Osteoblast (primary cell): ENCODE data around the gene B3GNT9. TPM values are rescaled to one million over a fixed set of nuclear protein-coding genes. Genes with fewer than 3 reads are reported as not detected.

Source experiments
- DNase-seq: peaks from one replicate; pipeline ENCODE4 v3.0.0; 2011; ENCODE audit warnings: low spot score, mixed read lengths; ENCODE audit not compliant: insufficient read length; ENCODE audit errors: missing footprints
- H2AFZ ChIP-seq: 2 replicates; pipeline ENCODE4 v1.6.0; 2011; ENCODE audit warnings: mild to moderate bottlenecking, low read length
- H3K27ac ChIP-seq: 2 replicates; pipeline ENCODE4 v1.5.1; 2011; ENCODE audit warnings: mild to moderate bottlenecking, low read depth, low read length, moderate library complexity
- H3K27me3 ChIP-seq: 2 replicates; pipeline ENCODE4 v1.6.0; 2012; ENCODE audit warnings: mild to moderate bottlenecking, control low read depth, inconsistent platforms, low read length, moderate library complexity; ENCODE audit not compliant: insufficient read depth
- H3K36me3 ChIP-seq: 2 replicates; pipeline ENCODE4 v1.5.1; 2011; ENCODE audit warnings: mild to moderate bottlenecking, low read length, control low read depth, moderate library complexity; ENCODE audit not compliant: insufficient read depth
- H3K4me1 ChIP-seq: 2 replicates; pipeline ENCODE4 v1.5.1; 2011; ENCODE audit warnings: mild to moderate bottlenecking, low read length, control low read depth, moderate library complexity; ENCODE audit not compliant: insufficient read depth
- H3K4me2 ChIP-seq: 2 replicates; pipeline ENCODE4 v1.6.0; 2011; ENCODE audit warnings: mild to moderate bottlenecking, low read length; ENCODE audit not compliant: insufficient read depth
- H3K4me3 ChIP-seq: fragments of 200-600 bp; sonication (generic); 3 replicates; pipeline ENCODE4 v1.5.1; 2012; ENCODE audit warnings: mild to moderate bottlenecking, low read length, inconsistent platforms; ENCODE audit not compliant: insufficient read depth
- H3K79me2 ChIP-seq: 2 replicates; pipeline ENCODE4 v1.6.0; 2012; ENCODE audit warnings: mild to moderate bottlenecking, low read length, control low read depth, inconsistent platforms; ENCODE audit not compliant: insufficient read depth
- H3K9me3 ChIP-seq: 2 replicates; pipeline ENCODE4 v1.5.1; 2011; ENCODE audit warnings: low read depth, low read length, control low read depth
- H4K20me1 ChIP-seq: 2 replicates; pipeline ENCODE4 v1.6.0; 2012; ENCODE audit warnings: mild to moderate bottlenecking, low read length, control low read depth; ENCODE audit not compliant: insufficient read depth
- CTCF ChIP-seq: IDR thresholded peaks from 2 replicates; pipeline ENCODE4 v1.5.1; 2011; ENCODE audit warnings: mild to moderate bottlenecking, low read depth, low read length, moderate library complexity; ENCODE audit errors: extremely low read depth
- total RNA-seq: library from RNA; depleted of rRNA; stranded (reverse); fragments of >200 nt; gene quantifications from 2 replicates; pipeline ENCODE4 v1.2.3, GENCODE V29; 2012

The B3GNT9 gene
- total RNA-seq, 1 donor = 58.6 TPM

DNA sequence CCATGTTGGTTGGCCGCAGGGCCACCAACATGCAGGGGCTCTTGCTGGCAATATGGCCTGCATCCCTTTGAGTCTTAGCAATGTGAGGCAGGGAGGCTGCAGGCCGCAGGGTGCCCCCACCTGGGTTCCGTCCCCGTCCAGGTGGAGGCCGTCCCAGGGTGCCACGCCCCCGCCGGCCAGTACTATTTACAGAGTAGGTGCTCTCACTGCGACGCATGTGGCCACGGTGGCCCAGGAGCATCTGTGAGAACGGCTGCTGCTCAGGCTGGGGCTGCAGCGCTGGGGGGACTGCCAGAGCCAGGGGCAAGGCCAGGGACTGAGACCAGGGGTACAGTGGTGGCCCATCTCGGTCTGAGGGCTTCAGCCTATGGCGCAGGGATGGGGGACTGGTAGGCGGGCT lies 29.4 kb upstream of the B3GNT9 start:
- H3K27me3 ChIP-seq = no peaks in the 10 kb centered on the region
- H4K20me1 ChIP-seq = peaks cover 38% of the 10 kb centered on the region
- no peak overlapping the region for H3K4me2 ChIP-seq
- TF ChIP-seq CTCF = no peak
- peaks cover 11% of the 10 kb centered on the region for H3K79me2 ChIP-seq
- no peak for DNase-seq
- H3K9me3 ChIP-seq = no peaks in the 10 kb centered on the region
- no peaks in the 10 kb centered on the region for H3K36me3 ChIP-seq
- no peak overlapping the region for H2AFZ ChIP-seq
- H3K4me3 ChIP-seq = no peak overlapping the region
- no peak overlapping the region for H3K27ac ChIP-seq
- peaks cover 29% of the 10 kb centered on the region for H3K4me1 ChIP-seq

DNA sequence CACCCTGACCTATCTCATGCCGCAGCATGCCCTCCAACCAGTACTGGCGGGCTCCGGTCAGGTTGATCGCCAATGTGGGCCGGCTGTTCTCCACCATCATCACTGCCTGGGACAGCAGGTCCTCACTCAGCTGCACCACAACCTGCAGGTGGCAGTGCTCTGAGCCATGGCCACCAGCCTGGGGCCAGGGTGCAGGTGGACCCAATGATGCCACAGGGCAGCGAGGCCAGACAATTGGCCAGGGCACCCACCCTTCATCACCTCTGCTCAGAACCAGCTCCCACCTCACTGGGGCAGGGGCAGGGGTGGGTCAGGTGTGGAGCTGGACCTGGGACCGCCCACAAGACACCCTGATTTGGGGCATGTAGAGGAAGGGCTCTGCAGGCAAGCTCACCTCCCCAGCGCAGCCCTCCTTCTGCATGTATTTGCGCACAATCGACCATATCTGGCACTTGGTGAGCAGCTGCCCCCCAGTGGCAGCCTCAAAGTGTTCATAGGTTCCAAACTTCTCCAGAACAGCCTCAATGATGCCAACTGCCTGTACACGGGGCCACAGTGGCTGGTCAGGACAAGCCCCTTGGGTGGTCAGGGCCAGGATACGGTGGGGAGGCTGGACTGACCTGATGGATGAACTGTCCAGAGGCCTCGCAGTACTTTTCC lies 28.8 kb upstream of the B3GNT9 start:
- peak; percentile 20 for TF ChIP-seq CTCF
- Histone ChIP-seq H3K4me3 (no peak overlapping the region), H2AFZ (no peak overlapping the region), H3K4me2 (no peak overlapping the region), H3K4me1 (peaks cover 28% of the 10 kb centered on the region), H3K27me3 (no peaks in the 10 kb centered on the region), H3K9me3 (no peaks in the 10 kb centered on the region), H3K79me2 (peaks cover 11% of the 10 kb centered on the region), H3K27ac (no peak overlapping the region), H4K20me1 (peaks cover 37% of the 10 kb centered on the region), H3K36me3 (no peaks in the 10 kb centered on the region)
- DNase-seq = no peak

DNA sequence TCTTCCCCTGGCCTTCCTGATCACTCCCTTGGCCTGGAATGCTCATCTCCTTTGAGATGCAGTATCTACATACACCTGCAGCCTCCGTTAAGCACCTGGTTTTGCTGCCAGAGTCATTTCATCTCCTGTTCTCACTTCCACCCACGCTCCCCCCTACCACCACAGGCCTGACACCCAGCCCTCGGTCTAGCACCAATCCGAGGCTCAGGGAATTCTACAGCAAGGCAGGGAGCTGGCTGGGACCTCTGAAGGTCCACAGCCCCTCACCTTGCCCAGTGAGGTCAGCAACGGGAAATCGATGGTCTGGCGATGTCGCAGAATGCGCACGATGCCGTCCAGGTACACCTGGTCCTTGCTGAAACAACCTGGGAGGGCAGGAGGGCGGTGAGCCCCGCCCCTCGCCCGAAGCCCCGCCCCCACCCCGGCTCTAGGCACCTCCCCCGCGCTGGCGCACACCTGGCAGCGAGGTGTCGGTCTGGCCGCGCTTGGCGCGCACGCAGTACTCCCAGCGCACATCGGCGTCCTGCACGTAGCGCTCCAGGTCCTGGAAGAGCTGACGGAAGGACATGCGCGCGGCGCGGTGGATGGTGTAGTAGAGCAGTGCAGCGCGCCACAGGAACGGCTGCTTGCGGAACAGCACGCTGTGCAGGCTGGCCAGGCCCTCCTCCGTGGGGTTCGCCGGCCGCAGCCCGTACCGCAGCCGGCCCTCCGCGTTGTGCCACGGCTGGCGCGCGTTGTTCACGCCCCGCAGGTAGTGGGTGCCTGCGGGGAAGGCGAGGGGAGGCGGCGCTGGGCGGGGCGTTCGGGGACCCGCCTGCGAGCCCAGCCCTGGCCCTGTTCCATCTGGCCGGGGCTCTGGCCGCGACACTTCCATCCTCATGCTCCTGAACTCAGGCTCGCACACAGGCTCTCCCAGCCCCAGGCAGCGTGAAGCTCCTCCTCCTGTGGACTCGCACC lies 27.2 kb upstream of the B3GNT9 start:
- Histone ChIP-seq H4K20me1 (peaks cover 37% of the 10 kb centered on the region), H3K27ac (no peak overlapping the region), H3K27me3 (no peaks in the 10 kb centered on the region), H3K4me1 (peaks cover 31% of the 10 kb centered on the region), H3K4me2 (peak overlapping the region; percentile 82), H3K79me2 (peaks cover 8% of the 10 kb centered on the region), H3K36me3 (no peaks in the 10 kb centered on the region), H3K9me3 (no peaks in the 10 kb centered on the region), H2AFZ (no peak overlapping the region), H3K4me3 (peak overlapping the region; percentile 66)
- TF ChIP-seq CTCF = no peak
- peak; percentile 98 for DNase-seq

- Histone ChIP-seq H3K4me1 (peaks cover 20% of the 10 kb centered on the region), H3K27ac (no peak overlapping the region), H4K20me1 (peaks cover 37% of the 10 kb centered on the region), H3K36me3 (no peaks in the 10 kb centered on the region), H3K27me3 (no peaks in the 10 kb centered on the region), H3K79me2 (no peaks in the 10 kb centered on the region), H3K4me3 (no peak overlapping the region), H3K4me2 (no peak overlapping the region), H2AFZ (no peak overlapping the region), H3K9me3 (no peaks in the 10 kb centered on the region)
- TF ChIP-seq CTCF = no peak
- DNase-seq = no peak
Measured at GRCh38 chr16:67176662-67177061, 25.9 kb upstream of the B3GNT9 start.
